HepG2 (cell line): Measurements from ENCODE around the gene CREBZF. TPM values are rescaled to one million over a fixed set of nuclear protein-coding genes. Genes with fewer than 3 reads are reported as not detected.

Experiments
- AGO1 ChIP-seq: fragments of 200-400 bp; formaldehyde crosslinking; IDR thresholded peaks from 2 replicates; pipeline ENCODE4 v1.6.1; 2017; ENCODE audit warnings: mild to moderate bottlenecking, low read depth, low read length, moderate library complexity; ENCODE audit not compliant: poor library complexity, severe bottlenecking
- CBX1 ChIP-seq: IDR thresholded peaks from one replicate; pipeline ENCODE4 v1.6.1; 2016; ENCODE audit warnings: antibody characterized with exemption, low read depth
- ERF ChIP-seq: IDR thresholded peaks from 2 replicates; pipeline ENCODE4 v1.6.1; 2018; ENCODE audit warnings: missing biosample characterization, missing genetic modification reagents
- MIER2 ChIP-seq: IDR thresholded peaks from 2 replicates; pipeline ENCODE4 v1.6.1; 2016; ENCODE audit warnings: missing biosample characterization, missing genetic modification reagents
- NFYB ChIP-seq: sonication (generic); formaldehyde crosslinking; IDR thresholded peaks from 2 replicates; pipeline ENCODE4 v1.4.0; 2020; ENCODE audit warnings: missing genetic modification reagents
- NR1H2 ChIP-seq: sonication (generic); formaldehyde crosslinking; IDR thresholded peaks from 2 replicates; pipeline ENCODE4 v1.8.1; 2022; ENCODE audit warnings: low read depth, missing genetic modification reagents, borderline replicate concordance
- PAF1 ChIP-seq: IDR thresholded peaks from 2 replicates; pipeline ENCODE4 v1.6.1; 2016; ENCODE audit warnings: missing genetic modification reagents, missing compliant biosample characterization
- SIN3B ChIP-seq: fragments of 150-350 bp; IDR thresholded peaks from 2 replicates; pipeline ENCODE4 v1.6.1; 2014; ENCODE audit warnings: low read length
- STAG1 ChIP-seq: sonication (generic); formaldehyde crosslinking; IDR thresholded peaks from 2 replicates; pipeline ENCODE4 v1.4.0; 2020; ENCODE audit warnings: missing genetic modification reagents
- SYNCRIP ChIP-seq: fragments of 200-400 bp; formaldehyde crosslinking; IDR thresholded peaks from 2 replicates; pipeline ENCODE4 v1.6.1; 2018; ENCODE audit warnings: mild to moderate bottlenecking, low read depth, low read length; ENCODE audit not compliant: insufficient read depth
- THAP11 ChIP-seq: IDR thresholded peaks from 2 replicates; pipeline ENCODE4 v1.6.1; 2016; ENCODE audit warnings: missing biosample characterization, missing genetic modification reagents
- WIZ ChIP-seq: sonication (generic); formaldehyde crosslinking; IDR thresholded peaks from 2 replicates; pipeline ENCODE4 v1.5.1; 2020; ENCODE audit warnings: mild to moderate bottlenecking, missing genetic modification reagents
- YEATS4 ChIP-seq: sonication (generic); formaldehyde crosslinking; IDR thresholded peaks from 2 replicates; pipeline ENCODE4 v1.4.0; 2020; ENCODE audit warnings: missing genetic modification reagents, borderline replicate concordance
- ZNF7 ChIP-seq: IDR thresholded peaks from 2 replicates; pipeline ENCODE4 v1.6.1; 2016; ENCODE audit warnings: missing biosample characterization, missing genetic modification reagents
- polyA plus RNA-seq, 8 experiments: library from polyadenylated mRNA; depleted of rRNA in 3 of 8; stranded (reverse) in 7 of 8; unstranded in 1 of 8; fragments of >200 nt; fragmentation: Illumina TruSeq in 4 of 8; extraction: Trizol in 4 of 8; gene quantifications; 2 replicates each; pipeline versions ENCODE4 v1.2.1 to v1.2.3, GENCODE V29; 2011 to 2016; ENCODE audit warnings: low read depth in 4 of 8, missing spikeins in 1 of 8, mixed read lengths in 1 of 8; ENCODE audit not compliant: insufficient read depth in 1 of 8
- total RNA-seq, 5 experiments: library from RNA; depleted of rRNA; stranded (reverse); fragments of >200 nt; fragmentation: Illumina TruSeq; extraction: Trizol; gene quantifications; 2 replicates each; pipeline ENCODE4 v1.2.3, GENCODE V29; 2016; ENCODE audit warnings: low read depth in 1 of 5
- TF ChIP-seq, protein P1 (sequence below): sonication (generic); formaldehyde crosslinking; IDR thresholded peaks from 2 replicates; pipeline ENCODE4 v1.9.0; 2021; ENCODE audit warnings: mild to moderate bottlenecking, missing genetic modification reagents
- TF ChIP-seq, protein P2 (sequence below): sonication (generic); formaldehyde crosslinking; IDR thresholded peaks from 2 replicates; pipeline ENCODE4 v1.5.0; 2020; ENCODE audit warnings: mild to moderate bottlenecking, missing genetic modification reagents, borderline replicate concordance
- TF ChIP-seq, protein P3 (sequence below): IDR thresholded peaks from 2 replicates; pipeline ENCODE4 v1.6.1; 2016; ENCODE audit warnings: low read depth, borderline replicate concordance
- TF ChIP-seq, protein P4 (sequence below): sonication (generic); formaldehyde crosslinking; IDR thresholded peaks from 2 replicates; pipeline ENCODE4 v1.4.0; 2020; ENCODE audit warnings: mild to moderate bottlenecking, low read depth, missing genetic modification reagents
- TF ChIP-seq, protein P5 (sequence below): IDR thresholded peaks from 2 replicates; pipeline ENCODE4 v1.6.1; 2012; ENCODE audit warnings: low read depth, low read length, improper control_type of control experiment

The CREBZF gene
- total and polyA plus RNA-seq, 2 of the 13 experiments (the other 11 are each of a cell fraction or from before 2014, with no cell fraction given), result 30.6 to 43.1 TPM

DNA sequence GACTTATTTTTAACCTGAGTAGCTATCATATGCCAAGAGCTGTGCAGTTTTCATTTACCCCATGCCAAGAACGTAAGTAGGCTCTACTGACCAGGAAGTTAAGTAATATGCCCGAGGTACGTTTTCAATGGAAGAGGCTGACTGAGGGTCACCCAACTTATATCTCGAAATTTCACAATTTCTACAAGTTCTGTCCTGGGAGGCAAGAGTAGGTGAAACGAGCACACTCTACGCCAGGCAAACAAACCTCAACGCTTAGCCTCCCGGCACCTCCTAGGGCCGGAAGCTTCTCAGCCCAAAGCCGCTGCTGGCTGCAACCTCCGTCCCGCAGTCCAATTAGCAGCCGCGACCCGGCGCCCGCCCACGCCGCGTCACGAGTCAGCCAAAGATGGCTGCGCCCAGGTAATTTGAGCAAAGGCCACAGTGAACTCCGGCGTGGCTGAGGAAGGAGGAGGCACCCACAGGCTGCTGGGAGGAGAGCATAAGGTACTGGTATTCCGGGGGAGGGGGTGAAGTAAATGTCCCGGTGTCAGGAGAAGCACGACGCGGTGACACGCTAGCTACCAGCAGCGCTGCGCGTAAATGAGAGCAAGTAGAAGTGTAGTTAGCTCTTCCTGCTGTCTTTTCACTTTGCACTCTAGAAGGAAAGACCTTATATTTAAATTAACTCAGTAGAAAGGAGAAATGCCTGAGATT is 17.2 kb downstream of the CREBZF start, which contains the start of gene TMEM126A (continued):
- TF ChIP-seq, protein P1, sequence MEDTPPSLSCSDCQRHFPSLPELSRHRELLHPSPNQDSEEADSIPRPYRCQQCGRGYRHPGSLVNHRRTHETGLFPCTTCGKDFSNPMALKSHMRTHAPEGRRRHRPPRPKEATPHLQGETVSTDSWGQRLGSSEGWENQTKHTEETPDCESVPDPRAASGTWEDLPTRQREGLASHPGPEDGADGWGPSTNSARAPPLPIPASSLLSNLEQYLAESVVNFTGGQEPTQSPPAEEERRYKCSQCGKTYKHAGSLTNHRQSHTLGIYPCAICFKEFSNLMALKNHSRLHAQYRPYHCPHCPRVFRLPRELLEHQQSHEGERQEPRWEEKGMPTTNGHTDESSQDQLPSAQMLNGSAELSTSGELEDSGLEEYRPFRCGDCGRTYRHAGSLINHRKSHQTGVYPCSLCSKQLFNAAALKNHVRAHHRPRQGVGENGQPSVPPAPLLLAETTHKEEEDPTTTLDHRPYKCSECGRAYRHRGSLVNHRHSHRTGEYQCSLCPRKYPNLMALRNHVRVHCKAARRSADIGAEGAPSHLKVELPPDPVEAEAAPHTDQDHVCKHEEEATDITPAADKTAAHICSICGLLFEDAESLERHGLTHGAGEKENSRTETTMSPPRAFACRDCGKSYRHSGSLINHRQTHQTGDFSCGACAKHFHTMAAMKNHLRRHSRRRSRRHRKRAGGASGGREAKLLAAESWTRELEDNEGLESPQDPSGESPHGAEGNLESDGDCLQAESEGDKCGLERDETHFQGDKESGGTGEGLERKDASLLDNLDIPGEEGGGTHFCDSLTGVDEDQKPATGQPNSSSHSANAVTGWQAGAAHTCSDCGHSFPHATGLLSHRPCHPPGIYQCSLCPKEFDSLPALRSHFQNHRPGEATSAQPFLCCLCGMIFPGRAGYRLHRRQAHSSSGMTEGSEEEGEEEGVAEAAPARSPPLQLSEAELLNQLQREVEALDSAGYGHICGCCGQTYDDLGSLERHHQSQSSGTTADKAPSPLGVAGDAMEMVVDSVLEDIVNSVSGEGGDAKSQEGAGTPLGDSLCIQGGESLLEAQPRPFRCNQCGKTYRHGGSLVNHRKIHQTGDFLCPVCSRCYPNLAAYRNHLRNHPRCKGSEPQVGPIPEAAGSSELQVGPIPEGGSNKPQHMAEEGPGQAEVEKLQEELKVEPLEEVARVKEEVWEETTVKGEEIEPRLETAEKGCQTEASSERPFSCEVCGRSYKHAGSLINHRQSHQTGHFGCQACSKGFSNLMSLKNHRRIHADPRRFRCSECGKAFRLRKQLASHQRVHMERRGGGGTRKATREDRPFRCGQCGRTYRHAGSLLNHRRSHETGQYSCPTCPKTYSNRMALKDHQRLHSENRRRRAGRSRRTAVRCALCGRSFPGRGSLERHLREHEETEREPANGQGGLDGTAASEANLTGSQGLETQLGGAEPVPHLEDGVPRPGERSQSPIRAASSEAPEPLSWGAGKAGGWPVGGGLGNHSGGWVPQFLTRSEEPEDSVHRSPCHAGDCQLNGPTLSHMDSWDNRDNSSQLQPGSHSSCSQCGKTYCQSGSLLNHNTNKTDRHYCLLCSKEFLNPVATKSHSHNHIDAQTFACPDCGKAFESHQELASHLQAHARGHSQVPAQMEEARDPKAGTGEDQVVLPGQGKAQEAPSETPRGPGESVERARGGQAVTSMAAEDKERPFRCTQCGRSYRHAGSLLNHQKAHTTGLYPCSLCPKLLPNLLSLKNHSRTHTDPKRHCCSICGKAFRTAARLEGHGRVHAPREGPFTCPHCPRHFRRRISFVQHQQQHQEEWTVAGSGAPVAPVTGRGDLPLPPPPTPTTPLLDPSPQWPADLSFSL (CRISPR knock-in tag), result no peak
- TF ChIP-seq SIN3B (peak; percentile 82), AGO1 (peak; percentile 63), PAF1 (CRISPR knock-in tag) (no peak), THAP11 (CRISPR knock-in tag) (peak; percentile 86), SYNCRIP (no peak), ZNF7 (CRISPR knock-in tag) (no peak), WIZ (CRISPR knock-in tag) (peak; percentile 38; the same call in 1 of the 2 replicates), ERF (peak; percentile 67; the same call in 1 of the 2 replicates), CBX1 (no peak), STAG1 (CRISPR knock-in tag) (no peak), NR1H2 (CRISPR knock-in tag) (no peak), YEATS4 (CRISPR knock-in tag) (peak; percentile 68), MIER2 (CRISPR knock-in tag) (no peak), NFYB (CRISPR knock-in tag) (peak; percentile 86)
- TF ChIP-seq, protein P2, sequence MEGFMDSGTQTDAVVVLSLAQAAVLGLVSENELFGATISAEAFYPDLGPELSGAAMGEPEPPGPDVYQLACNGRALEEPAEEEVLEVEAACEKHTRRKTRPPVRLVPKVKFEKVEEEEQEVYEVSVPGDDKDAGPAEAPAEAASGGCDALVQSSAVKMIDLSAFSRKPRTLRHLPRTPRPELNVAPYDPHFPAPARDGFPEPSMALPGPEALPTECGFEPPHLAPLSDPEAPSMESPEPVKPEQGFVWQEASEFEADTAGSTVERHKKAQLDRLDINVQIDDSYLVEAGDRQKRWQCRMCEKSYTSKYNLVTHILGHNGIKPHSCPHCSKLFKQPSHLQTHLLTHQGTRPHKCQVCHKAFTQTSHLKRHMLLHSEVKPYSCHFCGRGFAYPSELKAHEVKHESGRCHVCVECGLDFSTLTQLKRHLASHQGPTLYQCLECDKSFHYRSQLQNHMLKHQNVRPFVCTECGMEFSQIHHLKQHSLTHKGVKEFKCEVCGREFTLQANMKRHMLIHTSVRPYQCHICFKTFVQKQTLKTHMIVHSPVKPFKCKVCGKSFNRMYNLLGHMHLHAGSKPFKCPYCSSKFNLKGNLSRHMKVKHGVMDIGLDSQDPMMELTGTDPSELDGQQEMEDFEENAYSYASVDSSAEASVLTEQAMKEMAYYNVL (CRISPR knock-in tag), result peak; percentile 54; the same call in 1 of the 2 replicates
- TF ChIP-seq, protein P3, sequence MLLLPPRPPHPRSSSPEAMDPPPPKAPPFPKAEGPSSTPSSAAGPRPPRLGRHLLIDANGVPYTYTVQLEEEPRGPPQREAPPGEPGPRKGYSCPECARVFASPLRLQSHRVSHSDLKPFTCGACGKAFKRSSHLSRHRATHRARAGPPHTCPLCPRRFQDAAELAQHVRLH (CRISPR knock-in tag), result peak; percentile 79; the same call in 1 of the 2 replicates
- TF ChIP-seq, protein P4, sequence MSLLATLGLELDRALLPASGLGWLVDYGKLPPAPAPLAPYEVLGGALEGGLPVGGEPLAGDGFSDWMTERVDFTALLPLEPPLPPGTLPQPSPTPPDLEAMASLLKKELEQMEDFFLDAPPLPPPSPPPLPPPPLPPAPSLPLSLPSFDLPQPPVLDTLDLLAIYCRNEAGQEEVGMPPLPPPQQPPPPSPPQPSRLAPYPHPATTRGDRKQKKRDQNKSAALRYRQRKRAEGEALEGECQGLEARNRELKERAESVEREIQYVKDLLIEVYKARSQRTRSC (CRISPR knock-in tag), result no peak
- TF ChIP-seq, protein P5, sequence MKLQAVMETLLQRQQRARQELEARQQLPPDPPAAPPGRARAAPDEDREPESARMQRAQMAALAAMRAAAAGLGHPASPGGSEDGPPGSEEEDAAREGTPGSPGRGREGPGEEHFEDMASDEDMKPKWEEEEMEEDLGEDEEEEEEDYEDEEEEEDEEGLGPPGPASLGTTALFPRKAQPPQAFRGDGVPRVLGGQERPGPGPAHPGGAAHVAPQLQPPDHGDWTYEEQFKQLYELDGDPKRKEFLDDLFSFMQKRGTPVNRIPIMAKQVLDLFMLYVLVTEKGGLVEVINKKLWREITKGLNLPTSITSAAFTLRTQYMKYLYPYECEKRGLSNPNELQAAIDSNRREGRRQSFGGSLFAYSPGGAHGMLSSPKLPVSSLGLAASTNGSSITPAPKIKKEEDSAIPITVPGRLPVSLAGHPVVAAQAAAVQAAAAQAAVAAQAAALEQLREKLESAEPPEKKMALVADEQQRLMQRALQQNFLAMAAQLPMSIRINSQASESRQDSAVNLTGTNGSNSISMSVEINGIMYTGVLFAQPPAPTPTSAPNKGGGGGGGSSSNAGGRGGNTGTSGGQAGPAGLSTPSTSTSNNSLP, result no peak
